Hepatocyte (in vitro differentiated cells): Measurements from ENCODE around the gene SEMA6A. TPM values are rescaled to one million over a fixed set of nuclear protein-coding genes. Genes with fewer than 3 reads are reported as not detected.

Experiments
- DNase-seq: peaks from one replicate; pipeline ENCODE4 v3.0.0-alpha.2; 2016; ENCODE audit warnings: low spot score
- H2AFZ ChIP-seq: fragments of 200-600 bp; sonication (generic); 2 replicates; pipeline ENCODE4 v1.6.0; 2016; ENCODE audit warnings: antibody characterized with exemption, mild to moderate bottlenecking
- H3K27ac ChIP-seq: fragments of 200-600 bp; sonication (generic); 2 replicates; pipeline ENCODE4 v1.5.1; 2016; ENCODE audit warnings: mild to moderate bottlenecking
- H3K27me3 ChIP-seq: fragments of 200-600 bp; sonication (generic); 2 replicates; pipeline ENCODE4 v1.6.1; 2016
- H3K36me3 ChIP-seq: fragments of 200-600 bp; sonication (generic); replicated peaks from 2 replicates; pipeline ENCODE4 v1.5.1; 2016; ENCODE audit warnings: low read depth; ENCODE audit not compliant: insufficient read depth
- H3K4me1 ChIP-seq: fragments of 200-600 bp; sonication (generic); 2 replicates; pipeline ENCODE4 v1.5.1; 2016; ENCODE audit warnings: mild to moderate bottlenecking, moderate library complexity; ENCODE audit not compliant: insufficient read depth
- H3K4me2 ChIP-seq: fragments of 200-600 bp; sonication (generic); 2 replicates; pipeline ENCODE4 v1.6.0; 2016
- H3K4me3 ChIP-seq: fragments of 200-600 bp; sonication (generic); 2 replicates; pipeline ENCODE4 v1.5.1; 2016; ENCODE audit warnings: mild to moderate bottlenecking
- H3K79me2 ChIP-seq: fragments of 200-600 bp; sonication (generic); 2 replicates; pipeline ENCODE4 v1.6.0; 2017; ENCODE audit warnings: mild to moderate bottlenecking
- H3K9me2 ChIP-seq: fragments of 200-600 bp; sonication (generic); replicated peaks from 2 replicates; pipeline ENCODE4 v1.6.0; 2017; ENCODE audit warnings: mild to moderate bottlenecking; ENCODE audit not compliant: insufficient read depth
- H3K9me3 ChIP-seq: fragments of 200-600 bp; sonication (generic); 2 replicates; pipeline ENCODE4 v1.5.1; 2016; ENCODE audit warnings: low read depth, mild to moderate bottlenecking
- H4K20me1 ChIP-seq: fragments of 200-600 bp; sonication (generic); 2 replicates; pipeline ENCODE4 v1.6.0; 2016; ENCODE audit warnings: mild to moderate bottlenecking; ENCODE audit not compliant: insufficient read depth, poor library complexity, severe bottlenecking
- EZH2 ChIP-seq: fragments of 200-600 bp; sonication (generic); IDR thresholded peaks from 2 replicates; pipeline ENCODE4 v1.6.1; 2016; ENCODE audit warnings: antibody characterized with exemption, mild to moderate bottlenecking, borderline replicate concordance
- EZH2phosphoT487 ChIP-seq: fragments of 200-600 bp; sonication (generic); IDR thresholded peaks from one replicate; pipeline ENCODE4 v1.6.1; 2018; ENCODE audit warnings: antibody characterized with exemption, mild to moderate bottlenecking, low read depth, moderate library complexity; ENCODE audit not compliant: unreplicated experiment, severe bottlenecking
- WGBS: methylation state at CpG from one replicate; pipeline ENCODE4 v1.1.6; 2016; ENCODE audit warnings: low lambda C conversion rate; ENCODE audit errors: missing lambda C conversion rate; 5-methylcytosine and 5-hydroxymethylcytosine counted together
- polyA plus RNA-seq: library from polyadenylated mRNA; unstranded; fragments of >200 nt; fragmentation: Nextera tagmentation; extraction: Ambion mirVana; gene quantifications from 2 replicates; pipeline ENCODE4 v1.2.1, GENCODE V29; 2016
- total RNA-seq: library from RNA; depleted of rRNA; stranded (reverse); fragments of >200 nt; gene quantifications from 2 replicates; pipeline ENCODE4 v1.2.3, GENCODE V29; 2014
- TF ChIP-seq, protein P1 (sequence below): fragments of 200-600 bp; sonication (generic); IDR thresholded peaks from 2 replicates; pipeline ENCODE4 v1.5.1; 2016; ENCODE audit warnings: antibody characterized with exemption, mild to moderate bottlenecking; ENCODE audit not compliant: poor library complexity

The SEMA6A gene
- total and polyA plus RNA-seq, 2 experiments from 2014 or later = 38.2 to 68.6 TPM

DNA sequence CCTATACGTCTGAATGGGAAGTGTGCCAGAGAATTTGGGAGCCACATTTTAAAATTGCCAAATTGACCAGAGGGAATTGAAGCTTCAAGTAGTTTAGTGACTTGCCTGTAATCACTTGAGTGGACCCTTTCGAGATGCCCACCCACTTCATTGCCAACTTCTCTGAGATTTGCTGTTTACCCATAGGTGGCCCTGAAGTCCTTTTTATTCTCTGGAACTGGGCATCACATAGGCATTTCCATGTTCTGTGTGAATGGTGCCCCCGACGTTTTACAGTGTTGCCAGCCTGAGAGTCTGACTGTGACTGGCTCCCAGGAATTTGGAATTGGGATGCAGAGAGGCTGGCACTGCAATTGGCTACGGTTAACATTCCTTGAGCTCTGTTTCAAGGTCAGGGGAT is 158.6 kb downstream of the SEMA6A start:
- no peaks in the 10 kb centered on the region for H3K27me3 ChIP-seq
- H2AFZ ChIP-seq = no peak overlapping the region
- H3K79me2 ChIP-seq = no peaks in the 10 kb centered on the region
- no peaks in the 10 kb centered on the region for H3K36me3 ChIP-seq
- no peaks in the 10 kb centered on the region for H3K9me2 ChIP-seq
- no peaks in the 10 kb centered on the region for H3K9me3 ChIP-seq
- DNase-seq = no peak
- H3K4me2 ChIP-seq = no peak overlapping the region
- no peak overlapping the region for H3K27ac ChIP-seq
- H4K20me1 ChIP-seq = no peaks in the 10 kb centered on the region
- WGBS = 87% methylated on average over 5 of the region's 5 CpGs
- TF ChIP-seq, protein P1, sequence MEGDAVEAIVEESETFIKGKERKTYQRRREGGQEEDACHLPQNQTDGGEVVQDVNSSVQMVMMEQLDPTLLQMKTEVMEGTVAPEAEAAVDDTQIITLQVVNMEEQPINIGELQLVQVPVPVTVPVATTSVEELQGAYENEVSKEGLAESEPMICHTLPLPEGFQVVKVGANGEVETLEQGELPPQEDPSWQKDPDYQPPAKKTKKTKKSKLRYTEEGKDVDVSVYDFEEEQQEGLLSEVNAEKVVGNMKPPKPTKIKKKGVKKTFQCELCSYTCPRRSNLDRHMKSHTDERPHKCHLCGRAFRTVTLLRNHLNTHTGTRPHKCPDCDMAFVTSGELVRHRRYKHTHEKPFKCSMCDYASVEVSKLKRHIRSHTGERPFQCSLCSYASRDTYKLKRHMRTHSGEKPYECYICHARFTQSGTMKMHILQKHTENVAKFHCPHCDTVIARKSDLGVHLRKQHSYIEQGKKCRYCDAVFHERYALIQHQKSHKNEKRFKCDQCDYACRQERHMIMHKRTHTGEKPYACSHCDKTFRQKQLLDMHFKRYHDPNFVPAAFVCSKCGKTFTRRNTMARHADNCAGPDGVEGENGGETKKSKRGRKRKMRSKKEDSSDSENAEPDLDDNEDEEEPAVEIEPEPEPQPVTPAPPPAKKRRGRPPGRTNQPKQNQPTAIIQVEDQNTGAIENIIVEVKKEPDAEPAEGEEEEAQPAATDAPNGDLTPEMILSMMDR = no peak
- TF ChIP-seq EZH2 = no peak
- TF ChIP-seq EZH2phosphoT487 = no peak
- no peaks in the 10 kb centered on the region for H3K4me1 ChIP-seq
- H3K4me3 ChIP-seq = no peak overlapping the region

DNA sequence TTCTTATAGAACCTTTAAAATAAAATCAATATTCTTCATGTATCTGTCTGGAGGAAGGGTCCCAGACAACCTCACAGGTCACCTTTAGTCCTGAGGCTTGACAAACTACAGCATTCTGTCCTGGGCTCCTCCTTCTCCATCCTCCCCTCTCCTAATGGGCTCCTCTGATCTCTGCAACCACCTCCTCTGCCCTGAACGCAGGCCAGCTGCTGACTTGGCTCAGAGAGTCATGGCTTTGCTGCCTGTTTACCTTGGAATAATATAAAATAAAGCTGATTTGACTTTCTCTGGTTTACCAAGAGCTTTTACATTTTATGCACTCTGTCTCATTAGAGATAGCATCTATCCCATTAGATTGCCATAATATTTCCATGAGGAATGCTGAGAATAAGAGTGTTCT is 159.4 kb downstream of the SEMA6A start:
- no peak overlapping the region for H3K27ac ChIP-seq
- no peaks in the 10 kb centered on the region for H3K9me2 ChIP-seq
- no peak overlapping the region for H3K4me3 ChIP-seq
- no peaks in the 10 kb centered on the region for H3K79me2 ChIP-seq
- H3K4me1 ChIP-seq = no peaks in the 10 kb centered on the region
- H2AFZ ChIP-seq = no peak overlapping the region
- 73% methylated on average over 1 of the region's 1 CpG for WGBS
- TF ChIP-seq EZH2 = no peak
- TF ChIP-seq, protein P1 = no peak
- no peak overlapping the region for H3K4me2 ChIP-seq
- H4K20me1 ChIP-seq = no peaks in the 10 kb centered on the region
- DNase-seq = no peak
- no peaks in the 10 kb centered on the region for H3K27me3 ChIP-seq
- no peaks in the 10 kb centered on the region for H3K36me3 ChIP-seq
- no peaks in the 10 kb centered on the region for H3K9me3 ChIP-seq

DNA sequence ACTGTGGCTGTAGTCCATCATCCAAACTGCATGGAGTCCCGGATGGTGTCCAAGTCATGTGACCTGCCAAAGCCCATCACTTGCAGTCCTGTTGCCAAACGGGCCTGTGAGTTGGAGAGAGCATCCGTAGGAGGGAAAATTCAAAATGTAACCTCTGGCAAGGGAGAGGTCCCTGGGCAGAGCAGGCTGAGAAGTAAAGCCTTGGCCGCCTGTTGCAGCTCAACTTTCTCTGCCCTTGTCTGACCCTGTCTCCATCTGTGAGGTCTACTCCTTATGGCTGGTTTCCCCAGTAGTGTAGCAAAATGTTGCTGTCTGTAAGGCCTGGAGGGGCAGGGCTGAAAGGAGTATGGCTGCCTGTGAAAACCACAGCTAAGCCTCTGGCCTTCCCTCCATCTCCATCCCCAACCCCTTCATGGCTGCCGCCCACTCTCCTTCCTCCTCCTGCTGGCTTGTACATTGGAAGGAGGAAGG is 163.5 kb downstream of the SEMA6A start:
- no peak overlapping the region for H2AFZ ChIP-seq
- no peaks in the 10 kb centered on the region for H3K79me2 ChIP-seq
- no peak overlapping the region for H3K4me3 ChIP-seq
- H3K9me2 ChIP-seq = no peaks in the 10 kb centered on the region
- H3K4me2 ChIP-seq = no peak overlapping the region
- H3K36me3 ChIP-seq = no peaks in the 10 kb centered on the region
- DNase-seq = no peak
- no peaks in the 10 kb centered on the region for H3K27me3 ChIP-seq
- H3K4me1 ChIP-seq = no peaks in the 10 kb centered on the region
- no peaks in the 10 kb centered on the region for H4K20me1 ChIP-seq
- TF ChIP-seq, protein P1 = no peak
- TF ChIP-seq EZH2phosphoT487 (no peak), EZH2 (no peak)
- WGBS = 91% methylated on average over 5 of the region's 5 CpGs
- no peaks in the 10 kb centered on the region for H3K9me3 ChIP-seq
- H3K27ac ChIP-seq = no peak overlapping the region

DNA sequence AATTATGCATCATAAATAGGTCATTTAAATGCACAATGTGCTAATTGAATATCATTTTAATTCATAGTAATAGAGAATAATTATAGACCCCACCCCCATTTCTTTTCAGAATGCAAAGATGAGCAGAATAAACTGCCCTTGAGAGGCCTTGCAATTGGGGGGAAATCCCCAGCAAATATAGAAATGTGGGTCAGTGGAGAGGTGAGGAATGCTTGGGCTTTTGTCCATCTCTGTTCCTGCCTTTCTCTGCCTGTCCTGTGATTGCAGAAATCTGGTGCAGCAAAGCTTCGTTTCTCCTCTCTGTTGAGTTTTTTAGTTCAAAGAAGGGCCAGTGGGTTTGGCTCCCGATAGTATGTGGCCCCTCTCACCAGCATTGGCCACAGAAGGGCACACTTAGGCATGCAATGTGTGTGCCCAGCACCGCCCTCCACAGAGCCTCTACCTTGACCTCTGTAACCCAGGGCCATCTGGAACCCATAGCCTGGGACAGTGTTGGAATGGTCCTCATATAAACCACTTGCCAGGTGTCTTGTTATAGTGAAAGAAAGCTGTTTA is 164.2 kb downstream of the SEMA6A start:
- no peak for DNase-seq
- H2AFZ ChIP-seq = no peak overlapping the region

More for the DNA sequence above, 164.2 kb downstream of the SEMA6A start:
- Histone ChIP-seq H3K4me3 (no peak overlapping the region), H3K27ac (no peak overlapping the region), H3K36me3 (no peaks in the 10 kb centered on the region), H3K9me3 (no peaks in the 10 kb centered on the region), H3K4me1 (no peaks in the 10 kb centered on the region), H3K79me2 (no peaks in the 10 kb centered on the region), H3K27me3 (no peaks in the 10 kb centered on the region), H4K20me1 (no peaks in the 10 kb centered on the region), H3K9me2 (no peaks in the 10 kb centered on the region), H3K4me2 (no peak overlapping the region)
- WGBS = 95% methylated on average over 3 of the region's 3 CpGs
- TF ChIP-seq EZH2phosphoT487 = no peak
- no peak for TF ChIP-seq EZH2
- TF ChIP-seq, protein P1 = no peak
